Smooth muscle cell (in vitro differentiated cells): ENCODE data around the gene DPCD. TPM values are rescaled to one million over a fixed set of nuclear protein-coding genes. Genes with fewer than 3 reads are reported as not detected.

Experiments used
- DNase-seq: peaks from one replicate; lab custom pipeline; 2025; ENCODE audit not compliant: unreplicated experiment; lab: John Stamatoyannopoulos, UW
- H2AFZ ChIP-seq: fragments of 200-600 bp; sonication (generic); 2 replicates; pipeline ENCODE4 v1.6.0; 2016; ENCODE audit warnings: antibody characterized with exemption, low read depth, mild to moderate bottlenecking
- H3F3A ChIP-seq: fragments of 200-600 bp; sonication (generic); 2 replicates; pipeline ENCODE4 v1.6.0; 2017; ENCODE audit warnings: antibody characterized with exemption, low read depth
- H3K27ac ChIP-seq: fragments of 200-600 bp; sonication (generic); 2 replicates; pipeline ENCODE4 v1.5.1; 2016; ENCODE audit warnings: low read depth, mild to moderate bottlenecking
- H3K27me3 ChIP-seq: fragments of 200-600 bp; sonication (generic); 2 replicates; pipeline ENCODE4 v1.6.1; 2016; ENCODE audit warnings: low read depth, mild to moderate bottlenecking
- H3K36me3 ChIP-seq: fragments of 200-600 bp; sonication (generic); 2 replicates; pipeline ENCODE4 v1.5.1; 2016; ENCODE audit warnings: low read depth
- H3K4me1 ChIP-seq: fragments of 200-600 bp; sonication (generic); 2 replicates; pipeline ENCODE4 v1.5.1; 2016; ENCODE audit warnings: low read depth
- H3K4me2 ChIP-seq: fragments of 200-600 bp; sonication (generic); 2 replicates; pipeline ENCODE4 v1.6.0; 2016; ENCODE audit warnings: mild to moderate bottlenecking
- H3K4me3 ChIP-seq: fragments of 200-600 bp; sonication (generic); 2 replicates; pipeline ENCODE4 v1.5.1; 2016; ENCODE audit warnings: mild to moderate bottlenecking
- H3K79me2 ChIP-seq: fragments of 200-600 bp; sonication (generic); 2 replicates; pipeline ENCODE4 v1.6.0; 2016; ENCODE audit warnings: low read depth, mild to moderate bottlenecking
- H3K9ac ChIP-seq: fragments of 200-600 bp; sonication (generic); 2 replicates; pipeline ENCODE4 v1.6.0; 2016; ENCODE audit warnings: low read depth
- H3K9me3 ChIP-seq: fragments of 200-600 bp; sonication (generic); replicated peaks from 2 replicates; pipeline ENCODE4 v1.5.1; 2016; ENCODE audit warnings: low read depth
- H4K20me1 ChIP-seq: fragments of 200-600 bp; sonication (generic); 2 replicates; pipeline ENCODE4 v1.6.0; 2016; ENCODE audit warnings: low read depth
- WGBS: methylation state at CpG from one replicate; pipeline ENCODE4 v1.1.7; 2016; ENCODE audit warnings: low lambda C conversion rate; 5-methylcytosine and 5-hydroxymethylcytosine counted together
- polyA plus RNA-seq: library from polyadenylated mRNA; unstranded; fragments of >200 nt; fragmentation: Nextera tagmentation; extraction: Ambion mirVana; gene quantifications from 2 replicates; pipeline ENCODE4 v1.2.1, GENCODE V29; 2016
- total RNA-seq: library from RNA; depleted of rRNA; stranded (reverse); fragments of >200 nt; gene quantifications from 2 replicates; pipeline ENCODE4 v1.2.3, GENCODE V29; 2014
- TF ChIP-seq, protein P1 (sequence below): fragments of 200-600 bp; sonication (generic); IDR thresholded peaks from 2 replicates; pipeline ENCODE4 v1.5.1; 2017; ENCODE audit warnings: borderline replicate concordance, mild to moderate bottlenecking, antibody characterized with exemption; ENCODE audit not compliant: insufficient read depth, poor library complexity, severe bottlenecking

Gene DPCD
- total and polyA plus RNA-seq, 2 experiments from 2014 or later = 116 to 150 TPM

DNA sequence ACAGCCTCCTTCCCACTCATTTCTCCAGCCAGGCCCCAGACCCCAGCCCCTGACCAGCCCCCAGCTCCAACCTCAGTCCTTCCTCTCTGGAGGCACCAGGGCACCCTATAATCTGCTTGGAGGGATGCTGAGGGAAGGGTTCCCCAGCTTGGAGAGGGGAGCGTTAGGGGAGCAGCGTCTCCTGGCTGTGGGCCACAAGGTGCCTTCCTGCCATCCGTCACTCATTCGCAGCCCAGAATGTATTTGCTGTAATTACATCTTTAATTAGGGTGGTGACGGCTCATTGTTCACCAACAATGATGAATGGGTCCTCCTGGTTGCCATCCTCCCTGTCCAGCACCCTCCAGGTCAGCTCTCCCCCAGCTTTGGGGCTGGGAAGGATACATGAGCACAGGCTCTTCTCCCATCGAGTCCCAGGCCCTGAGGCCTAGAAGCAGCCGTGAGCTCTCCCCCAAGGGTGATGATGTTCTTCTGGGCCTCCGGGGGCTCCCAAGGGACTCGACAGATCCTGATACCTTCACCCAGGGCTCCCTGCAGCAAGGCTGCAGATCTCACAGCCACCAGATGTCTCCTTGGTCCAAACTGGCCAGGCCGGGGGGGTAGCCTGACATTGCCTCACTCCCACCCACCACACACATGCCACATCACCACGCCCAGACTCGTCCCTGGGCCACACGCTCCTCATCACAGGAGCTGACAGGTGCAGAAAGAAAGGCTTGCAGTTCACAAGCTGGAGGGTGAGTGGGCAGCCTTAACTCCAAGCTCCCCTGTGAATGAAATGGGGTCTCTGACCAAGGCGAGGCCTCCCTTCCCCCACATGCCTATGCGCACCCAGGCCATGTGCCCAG, 26.8 kb upstream of the DPCD start:
- H3K36me3 ChIP-seq = no peaks in the 10 kb centered on the region
- H3K27me3 ChIP-seq = peaks cover 17% of the 10 kb centered on the region
- H3K27ac ChIP-seq = no peak overlapping the region
- no peaks in the 10 kb centered on the region for H3F3A ChIP-seq
- no peaks in the 10 kb centered on the region for H3K4me1 ChIP-seq
- DNase-seq = no peak
- no peak overlapping the region for H2AFZ ChIP-seq
- no peaks in the 10 kb centered on the region for H3K9me3 ChIP-seq
- TF ChIP-seq, protein P1, sequence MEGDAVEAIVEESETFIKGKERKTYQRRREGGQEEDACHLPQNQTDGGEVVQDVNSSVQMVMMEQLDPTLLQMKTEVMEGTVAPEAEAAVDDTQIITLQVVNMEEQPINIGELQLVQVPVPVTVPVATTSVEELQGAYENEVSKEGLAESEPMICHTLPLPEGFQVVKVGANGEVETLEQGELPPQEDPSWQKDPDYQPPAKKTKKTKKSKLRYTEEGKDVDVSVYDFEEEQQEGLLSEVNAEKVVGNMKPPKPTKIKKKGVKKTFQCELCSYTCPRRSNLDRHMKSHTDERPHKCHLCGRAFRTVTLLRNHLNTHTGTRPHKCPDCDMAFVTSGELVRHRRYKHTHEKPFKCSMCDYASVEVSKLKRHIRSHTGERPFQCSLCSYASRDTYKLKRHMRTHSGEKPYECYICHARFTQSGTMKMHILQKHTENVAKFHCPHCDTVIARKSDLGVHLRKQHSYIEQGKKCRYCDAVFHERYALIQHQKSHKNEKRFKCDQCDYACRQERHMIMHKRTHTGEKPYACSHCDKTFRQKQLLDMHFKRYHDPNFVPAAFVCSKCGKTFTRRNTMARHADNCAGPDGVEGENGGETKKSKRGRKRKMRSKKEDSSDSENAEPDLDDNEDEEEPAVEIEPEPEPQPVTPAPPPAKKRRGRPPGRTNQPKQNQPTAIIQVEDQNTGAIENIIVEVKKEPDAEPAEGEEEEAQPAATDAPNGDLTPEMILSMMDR = no peak
- H3K79me2 ChIP-seq = no peaks in the 10 kb centered on the region
- no peaks in the 10 kb centered on the region for H4K20me1 ChIP-seq
- no peak overlapping the region for H3K4me3 ChIP-seq
- H3K4me2 ChIP-seq = no peak overlapping the region
- 89% methylated on average over 15 of the region's 15 CpGs for WGBS
- H3K9ac ChIP-seq = no peak overlapping the region

DNA sequence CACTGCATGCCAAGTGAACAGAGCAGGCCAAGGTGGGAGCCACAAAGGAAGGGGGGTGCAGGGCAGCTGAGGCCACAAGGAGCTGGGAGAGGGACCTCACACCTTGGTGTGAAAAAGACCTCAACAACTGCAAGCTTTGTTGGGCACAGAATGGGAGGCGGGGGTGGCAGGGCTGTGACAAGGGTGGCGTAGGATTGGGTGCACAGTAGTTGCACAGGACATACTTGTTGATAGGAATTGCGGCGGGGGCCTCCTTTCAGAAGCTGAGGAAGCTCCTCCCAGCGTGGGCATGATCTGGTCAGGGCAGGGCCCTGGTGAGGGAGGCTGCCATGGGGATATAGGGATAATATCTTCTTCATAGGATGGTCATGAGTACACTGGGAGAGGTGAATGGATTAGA, 25.9 kb upstream of the DPCD start:
- H4K20me1 ChIP-seq = no peaks in the 10 kb centered on the region
- no peak overlapping the region for H3K9ac ChIP-seq
- WGBS = 92% methylated on average over 5 of the region's 5 CpGs
- H3K27me3 ChIP-seq = peaks cover 26% of the 10 kb centered on the region
- H2AFZ ChIP-seq = no peak overlapping the region
- no peak overlapping the region for H3K27ac ChIP-seq
- no peak overlapping the region for H3K4me3 ChIP-seq
- H3K79me2 ChIP-seq = no peaks in the 10 kb centered on the region
- no peaks in the 10 kb centered on the region for H3K9me3 ChIP-seq
- no peak overlapping the region for H3K4me2 ChIP-seq
- TF ChIP-seq, protein P1 = no peak
- no peaks in the 10 kb centered on the region for H3K4me1 ChIP-seq
- H3F3A ChIP-seq = no peaks in the 10 kb centered on the region
- no peaks in the 10 kb centered on the region for H3K36me3 ChIP-seq
- DNase-seq = no peak

DNA sequence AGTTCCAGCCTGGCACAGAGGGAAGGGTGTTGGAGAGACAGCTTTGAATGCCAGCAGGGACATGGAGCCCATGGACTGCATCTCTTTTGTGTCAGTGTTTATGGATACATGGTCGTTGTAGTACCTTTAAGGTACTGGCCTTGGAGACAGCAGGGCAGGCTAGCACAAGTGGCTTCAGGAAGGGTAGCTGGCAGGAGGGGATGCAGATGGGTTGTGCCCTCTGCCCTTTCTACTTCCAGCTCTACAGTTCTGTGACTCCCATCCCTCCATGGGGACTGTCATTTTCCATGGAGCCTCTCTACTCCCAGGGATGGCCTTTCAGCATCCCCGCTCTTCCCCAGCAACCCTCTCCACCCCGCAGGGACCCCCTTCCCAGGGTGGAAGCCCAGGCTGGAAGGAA, 25.1 kb upstream of the DPCD start:
- Histone ChIP-seq H3K4me3 (no peak overlapping the region), H3K36me3 (no peaks in the 10 kb centered on the region), H3K4me1 (no peaks in the 10 kb centered on the region), H3K9ac (no peak overlapping the region), H3F3A (no peaks in the 10 kb centered on the region), H4K20me1 (no peaks in the 10 kb centered on the region), H3K27me3 (peaks cover 34% of the 10 kb centered on the region), H3K27ac (no peak overlapping the region), H3K79me2 (no peaks in the 10 kb centered on the region), H3K4me2 (no peak overlapping the region), H3K9me3 (no peaks in the 10 kb centered on the region), H2AFZ (no peak overlapping the region)
- TF ChIP-seq, protein P1 = no peak
- no peak for DNase-seq
- 87% methylated on average over 3 of the region's 3 CpGs for WGBS
